ENCODE data around the gene ADO. TPM values are rescaled to one million over a fixed set of nuclear protein-coding genes. Genes with fewer than 3 reads are reported as not detected.

Gene ADO
- total and polyA plus RNA-seq, 10 of the 15 experiments (the other 5 are each of a cell fraction or from before 2014, with no cell fraction given) = 4.3 to 44.6 (median 18.7) TPM

GRCh38 chr10:62852961-62853702, 48.6 kb downstream of the ADO start:
- DNase-seq (ENCODE audit: low read depth, low spot score) (peak; percentile 75), FAIRE-seq (peak; percentile 92), ATAC-seq (peak; percentile 87)
- 3% methylated on average over 6 of the region's 6 CpGs for WGBS (ENCODE audit: insufficient coverage, insufficient replicate concordance, low lambda C conversion rate, missing lambda C conversion rate)
- Histone ChIP-seq H4K20me1 (ENCODE audit: control insufficient read depth, insufficient read depth) (no peaks in the 10 kb centered on the region), H3K9me3 (replicated peaks; ENCODE audit: control insufficient read depth, insufficient read depth, low read length) (no peaks in the 10 kb centered on the region; the same call in 2 of the 3 replicates), H3K4me2 (ENCODE audit: control insufficient read depth, insufficient read depth) (peak overlapping the region; percentile 58), H3K36me3 (ENCODE audit: control insufficient read depth in 2 of 2, insufficient read depth in 2 of 2, low read length in 1 of 2) (no peaks in the 10 kb centered on the region), H3K79me2 (ENCODE audit: control insufficient read depth, insufficient read depth, low read length) (no peaks in the 10 kb centered on the region), H3K4me1 (ENCODE audit: control insufficient read depth, insufficient read depth, low read length) (peaks cover 48% of the 10 kb centered on the region), H3K27me3 (replicated peaks in 1 of 2; ENCODE audit: control insufficient read depth in 2 of 2, insufficient read depth in 2 of 2, low read length in 1 of 2) (no peaks in the 10 kb centered on the region), H3K4me3 (peak overlapping the region; percentile 12; the same call in 1 of the 2 replicates), H3K9ac (ENCODE audit: control insufficient read depth, insufficient read depth, low read length) (no peak overlapping the region; the same call in 1 of the 2 replicates), H3K27ac (ENCODE audit: control insufficient read depth, insufficient read depth) (peak overlapping the region; percentile 22), H2AFZ (ENCODE audit: control insufficient read depth, low read depth, low read length) (no peak overlapping the region; the same call in 1 of the 2 replicates)
- ChIA-PET RAD21 (ENCODE audit: unreplicated experiment) (interaction anchor here (0.6 to 4.7 kb wide), 23 partner anchors 8 to 420 kb away, joined by 3 to 33 read pairs (median 3); partner anchors contain the start of gene EGR2), CTCF (interaction anchor here (0.7 to 2.9 kb wide), 12 partner anchors 10 to 242 kb away, joined by 3 to 12 read pairs (median 3); partner anchors contain the start of gene EGR2), SMC1A (ENCODE audit: uncharacterized antibody, unreplicated experiment) (interaction anchor here (0.8 to 4.6 kb wide), 24 partner anchors 10 to 305 kb away, joined by 3 to 22 read pairs (median 4); partner anchors contain the start of gene ADO), POLR2A (interaction anchor here (0.6 to 1.5 kb wide), 5 partner anchors 10 to 955 kb away, joined by 3 to 5 read pairs (median 4); no protein-coding TSS in a partner anchor)
- no TSS peak for BruUV-seq (replicated peaks)
- intact Hi-C loops (cut with micrococcal nuclease; ENCODE audit: unreplicated experiment) (loop anchor here (1.0 to 10.0 kb wide), 4 partner anchors 36 to 302 kb away; partner anchors contain the start of gene EGR2), in situ Hi-C loops (cut with MboI) (no loop called here)
- TF ChIP-seq IKZF1 (conservative IDR thresholded peaks at IDR 0.05) = peak; percentile 81
- TF ChIP-seq CHD2 (IDR thresholded peaks at IDR 0.05; ENCODE audit: borderline replicate concordance, low read depth, low read length) = 0 out of 2 replicates have a peak, but pooled peaks have one; percentile 39
- peak; percentile 55 for TF ChIP-seq MEF2B (IDR thresholded peaks at IDR 0.05; ENCODE audit: partially characterized antibody, poor library complexity, severe bottlenecking)
- TF ChIP-seq SPI1 (IDR thresholded peaks at IDR 0.05; ENCODE audit: borderline replicate concordance, insufficient read depth, low read depth, low read length) = peak; percentile 82
- TF ChIP-seq RELA (IDR thresholded peaks at IDR 0.05; ENCODE audit: borderline replicate concordance, partially characterized antibody) = no peak
- TF ChIP-seq NR2F1 (conservative IDR thresholded peaks at IDR 0.05) = peak; percentile 74
- no peak for TF ChIP-seq RBBP5 (conservative IDR thresholded peaks at IDR 0.05)
- TF ChIP-seq TCF7 (IDR thresholded peaks at IDR 0.05; ENCODE audit: borderline replicate concordance) = 0 out of 2 replicates have a peak, but pooled peaks have one; percentile 12
- TF ChIP-seq PAX8 (IDR thresholded peaks at IDR 0.05) = no peak
- no peak for TF ChIP-seq TCF3 (IDR thresholded peaks at IDR 0.05; ENCODE audit: borderline replicate concordance, insufficient read depth, low read depth, low read length)
- TF ChIP-seq RAD51 (IDR thresholded peaks at IDR 0.05) = 0 out of 2 replicates have a peak, but pooled peaks have one; percentile 32
- TF ChIP-seq PKNOX1 (IDR thresholded peaks at IDR 0.05) = no peak; the same call in 1 of the 2 replicates
- peak; percentile 52 for TF ChIP-seq RELB (IDR thresholded peaks at IDR 0.05; ENCODE audit: low read depth)
- no peak for TF ChIP-seq MYB (IDR thresholded peaks at IDR 0.05; ENCODE audit: borderline replicate concordance, low read depth, low read length)
- TF ChIP-seq IKZF2 (IDR thresholded peaks at IDR 0.05) = peak; percentile 82 to 85
- no peak for TF ChIP-seq CHD4 (IDR thresholded peaks at IDR 0.05)
- no peak for TF ChIP-seq ZZZ3 (IDR thresholded peaks at IDR 0.05; ENCODE audit: control insufficient read depth, insufficient read length, low read depth)
- 0 out of 4 replicates have a peak, but pooled peaks of 1 of the 2 experiments have one; percentile 50 for TF ChIP-seq CEBPB (IDR thresholded peaks at IDR 0.05; ENCODE audit: borderline replicate concordance in 1 of 2, low read depth in 2 of 2, low read length in 2 of 2)
- TF ChIP-seq POU2F2 (IDR thresholded peaks at IDR 0.05; ENCODE audit: borderline replicate concordance, low read depth, low read length) = peak; percentile 59; the same call in 1 of the 3 replicates
- 0 out of 2 replicates have a peak, but pooled peaks have one; percentile 55 for TF ChIP-seq GATAD2B (conservative IDR thresholded peaks at IDR 0.05; ENCODE audit: low read depth)
- peak; percentile 85 for TF ChIP-seq EED (IDR thresholded peaks at IDR 0.05; ENCODE audit: low read depth)
